ENCODE measurements around the gene TBC1D8. TPM values are rescaled to one million over a fixed set of nuclear protein-coding genes. Genes with fewer than 3 reads are reported as not detected.
"Not testable (repeated sequence)": the region's sequence is repeated elsewhere in the genome, so short reads cannot be mapped to it uniquely, and the experiment has no call there.

TBC1D8 gene
- total RNA-seq, 2 experiments from 2014 or later = 0.79 to 1.4 TPM

DNA sequence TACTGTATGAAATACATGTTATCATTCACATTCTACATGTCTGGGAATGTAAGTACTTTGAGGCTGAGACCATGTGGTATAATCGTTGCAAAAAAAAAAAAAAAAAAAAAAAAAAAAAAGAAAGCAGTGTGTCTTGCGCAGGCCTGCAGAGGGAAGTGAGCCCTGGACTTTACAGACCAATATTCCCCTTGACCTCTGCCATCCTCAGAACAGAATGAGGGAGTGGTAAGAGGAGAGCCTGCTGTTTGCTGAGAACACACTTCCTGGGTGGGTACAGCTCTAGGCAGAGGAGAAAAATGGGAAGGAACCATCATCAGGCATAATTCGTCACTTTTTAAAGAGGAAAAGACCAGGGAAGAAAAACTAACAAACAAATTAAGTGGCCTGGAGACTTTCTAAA is 28.8 kb upstream of the TBC1D8 start:
- Mint-ChIP-seq H3K4me3 (no peak overlapping the region), H3K27ac (no peak overlapping the region), H3K9me3 (no peaks in the 10 kb centered on the region), H3K36me3 (no peaks in the 10 kb centered on the region), H3K4me1 (no peaks in the 10 kb centered on the region), H3K27me3 (no peaks in the 10 kb centered on the region)
- POLR2A ChIA-PET = no interaction called here
- DNase-seq = no peak
- no peak for ATAC-seq (ENCODE audit: low read depth)

DNA sequence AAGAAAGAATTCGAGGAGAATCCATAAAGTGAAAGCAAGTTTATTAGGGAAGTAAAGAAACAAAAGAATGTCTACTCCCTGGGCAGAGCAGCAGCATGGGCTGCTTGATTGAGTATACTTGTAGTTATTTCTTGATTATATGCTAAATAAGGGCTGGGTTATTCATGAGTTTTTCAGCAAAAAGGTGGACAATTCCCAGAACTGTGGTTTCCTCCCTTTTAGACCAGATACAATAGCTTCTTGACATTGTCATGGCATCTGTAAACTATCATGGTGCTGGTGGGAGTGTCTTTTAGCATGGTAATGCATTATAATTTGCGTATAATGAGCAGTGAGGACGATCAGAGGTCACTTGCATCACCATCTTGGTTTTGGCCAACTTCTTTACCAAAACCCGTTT is 25.6 kb upstream of the TBC1D8 start:
- Mint-ChIP-seq H3K4me3 (no peak overlapping the region), H3K9me3 (peaks cover 8% of the 10 kb centered on the region), H3K27ac (no peak overlapping the region), H3K4me1 (peaks cover 6% of the 10 kb centered on the region), H3K27me3 (no peaks in the 10 kb centered on the region), H3K36me3 (peaks cover 9% of the 10 kb centered on the region)
- POLR2A ChIA-PET = no interaction called here
- DNase-seq (no peak), ATAC-seq (ENCODE audit: low read depth) (no peak)

DNA sequence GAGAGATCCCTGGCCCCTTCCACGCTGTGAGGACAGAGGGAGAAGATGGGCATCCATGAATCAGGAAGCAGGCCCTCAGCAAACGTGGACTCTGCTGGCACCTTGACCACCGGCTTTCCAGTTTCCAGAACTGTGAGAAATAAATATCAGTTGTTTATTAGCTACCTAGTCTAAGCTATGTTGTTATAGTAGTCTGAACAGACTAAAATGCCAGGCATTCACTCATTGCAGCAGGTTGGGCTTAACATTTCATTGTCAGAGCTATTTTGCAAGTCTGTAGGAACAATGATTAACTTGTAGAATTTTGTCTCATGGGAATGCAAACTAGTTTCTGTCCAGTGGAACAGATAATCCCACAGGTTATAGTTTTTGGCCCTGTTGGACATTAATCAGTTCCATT is 24.8 kb upstream of the TBC1D8 start:
- no peaks in the 10 kb centered on the region for H3K27me3 Mint-ChIP-seq
- H3K4me1 Mint-ChIP-seq = peaks cover 6% of the 10 kb centered on the region
- H3K27ac Mint-ChIP-seq = no peak overlapping the region
- no peak overlapping the region for H3K4me3 Mint-ChIP-seq
- DNase-seq = no peak
- peaks cover 10% of the 10 kb centered on the region for H3K36me3 Mint-ChIP-seq
- no peak for ATAC-seq (ENCODE audit: low read depth)
- POLR2A ChIA-PET = no interaction called here
- H3K9me3 Mint-ChIP-seq = peaks cover 8% of the 10 kb centered on the region

DNA sequence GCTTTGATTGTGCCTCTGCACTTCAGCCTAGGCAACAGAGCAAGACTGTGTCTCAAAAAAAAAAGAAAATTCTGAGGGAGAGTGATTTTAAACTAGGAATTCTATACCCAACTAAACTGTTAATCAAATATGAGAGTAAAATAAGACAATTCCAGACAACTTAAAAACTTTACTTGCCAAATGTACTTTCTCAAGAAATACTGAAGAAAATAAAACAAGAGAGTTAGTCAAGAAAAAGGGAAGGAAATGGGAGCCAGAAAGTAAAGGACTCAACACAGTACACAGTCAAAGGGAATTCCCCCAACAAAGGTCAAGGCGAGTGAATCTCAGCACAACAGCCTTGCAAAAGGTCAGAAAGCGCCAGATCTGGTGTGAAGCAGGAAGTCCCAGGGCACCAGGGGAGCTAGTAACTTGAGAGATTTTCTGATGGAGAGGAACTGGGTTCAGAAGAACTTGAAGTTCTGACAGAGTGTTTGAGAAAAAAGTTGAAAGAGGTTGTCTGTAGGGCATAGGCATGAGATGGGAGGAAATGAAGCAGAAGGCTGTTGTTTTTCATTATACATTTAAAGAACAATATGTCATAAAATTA is 22.6 kb upstream of the TBC1D8 start:
- H3K27ac Mint-ChIP-seq = peak overlapping the region; percentile 74
- DNase-seq (no peak), ATAC-seq (ENCODE audit: low read depth) (peak; percentile 54)
- POLR2A ChIA-PET = interaction anchor here (0.6 kb wide), 1 partner anchor 49 kb away, joined by 3 read pairs; no protein-coding TSS in a partner anchor
- peaks cover 10% of the 10 kb centered on the region for H3K36me3 Mint-ChIP-seq
- H3K4me3 Mint-ChIP-seq = no peak overlapping the region
- peaks cover 16% of the 10 kb centered on the region for H3K9me3 Mint-ChIP-seq
- H3K27me3 Mint-ChIP-seq = no peaks in the 10 kb centered on the region
- H3K4me1 Mint-ChIP-seq = peaks cover 6% of the 10 kb centered on the region

- peaks cover 12% of the 10 kb centered on the region for H3K36me3 Mint-ChIP-seq
- H3K4me3 Mint-ChIP-seq; H3K27ac Mint-ChIP-seq; H3K4me1 Mint-ChIP-seq; ATAC-seq (ENCODE audit: low read depth); DNase-seq; POLR2A ChIA-PET; H3K27me3 Mint-ChIP-seq: not testable (repeated sequence)
- peaks cover 25% of the 10 kb centered on the region for H3K9me3 Mint-ChIP-seq
Observed at GRCh38 chr2:101169822-101170221, 18.6 kb upstream of the TBC1D8 start.

DNA sequence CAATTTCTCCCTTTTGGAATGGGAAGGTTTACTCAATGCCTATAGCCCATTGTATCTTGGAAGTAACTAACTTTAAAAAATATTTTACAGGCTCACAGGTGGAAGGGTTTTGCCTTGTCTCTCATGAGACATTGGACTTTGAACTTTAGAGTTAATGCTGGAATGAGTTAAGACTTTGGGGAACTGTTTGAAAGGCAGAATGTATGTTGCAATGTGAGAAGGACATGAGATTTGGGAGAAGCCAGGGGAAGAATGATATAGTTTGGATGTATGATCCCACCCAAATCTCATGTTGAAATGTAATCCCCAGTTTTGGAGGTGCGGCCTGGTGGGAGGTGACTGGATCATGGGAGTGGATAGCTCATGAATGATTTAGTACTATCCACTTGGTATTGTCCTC is 17.5 kb upstream of the TBC1D8 start:
- ATAC-seq (ENCODE audit: low read depth) = no peak
- peaks cover 22% of the 10 kb centered on the region for H3K9me3 Mint-ChIP-seq
- no peak for DNase-seq
- H3K27me3 Mint-ChIP-seq = peaks cover under 1% of the 10 kb centered on the region
- no peak overlapping the region for H3K4me3 Mint-ChIP-seq
- H3K27ac Mint-ChIP-seq = no peak overlapping the region
- H3K36me3 Mint-ChIP-seq = peaks cover 8% of the 10 kb centered on the region
- H3K4me1 Mint-ChIP-seq = peaks cover 2% of the 10 kb centered on the region
- POLR2A ChIA-PET = no interaction called here

- H3K9me3 Mint-ChIP-seq = peaks cover 20% of the 10 kb centered on the region
- ATAC-seq (ENCODE audit: low read depth); H3K4me1 Mint-ChIP-seq; DNase-seq; H3K27me3 Mint-ChIP-seq; POLR2A ChIA-PET; H3K4me3 Mint-ChIP-seq; H3K36me3 Mint-ChIP-seq; H3K27ac Mint-ChIP-seq: not testable (repeated sequence)
Observed at GRCh38 chr2:101167532-101167931, 16.4 kb upstream of the TBC1D8 start.

DNA sequence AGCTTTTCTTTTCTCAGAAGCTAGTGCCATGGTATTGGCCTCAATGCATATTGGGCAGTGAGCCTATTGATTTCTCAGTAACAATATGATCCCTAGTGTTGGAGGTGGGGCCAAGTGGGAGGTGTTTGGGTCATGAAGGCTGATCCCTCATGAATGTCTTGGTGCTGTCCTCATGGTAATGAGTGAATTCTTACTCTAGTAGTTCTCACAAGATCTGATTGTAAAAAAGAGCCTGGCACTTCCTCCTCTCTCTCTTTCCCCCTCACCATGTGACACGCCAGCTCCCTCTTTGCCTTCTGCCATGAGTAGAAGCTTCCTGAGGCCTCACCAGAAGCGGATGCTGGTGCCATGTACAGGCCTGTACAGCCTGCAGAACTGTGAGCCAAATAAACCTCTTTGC is 12.8 kb upstream of the TBC1D8 start:
- Mint-ChIP-seq H3K4me1 (no peaks in the 10 kb centered on the region), H3K27ac (no peak overlapping the region), H3K9me3 (peaks cover 11% of the 10 kb centered on the region), H3K27me3 (peaks cover 2% of the 10 kb centered on the region), H3K4me3 (no peak overlapping the region), H3K36me3 (peaks cover 2% of the 10 kb centered on the region)
- POLR2A ChIA-PET = no interaction called here
- ATAC-seq (ENCODE audit: low read depth) (no peak), DNase-seq (no peak)

GRCh38 chr2:101162561-101163330 is 11.6 kb upstream of the TBC1D8 start:
- POLR2A ChIA-PET = no interaction called here
- Mint-ChIP-seq H3K4me1 (no peaks in the 10 kb centered on the region), H3K9me3 (peaks cover 5% of the 10 kb centered on the region)

GRCh38 chr2:101161658-101162057 is 10.5 kb upstream of the TBC1D8 start:
- POLR2A ChIA-PET = no interaction called here
- no peak for ATAC-seq (ENCODE audit: low read depth)

More at GRCh38 chr2:101162561-101163330, 11.6 kb upstream of the TBC1D8 start:
- DNase-seq = no peak
- H3K36me3 Mint-ChIP-seq = no peaks in the 10 kb centered on the region
- peaks cover 2% of the 10 kb centered on the region for H3K27me3 Mint-ChIP-seq
- no peak overlapping the region for H3K27ac Mint-ChIP-seq
- ATAC-seq (ENCODE audit: low read depth) = no peak
- no peak overlapping the region for H3K4me3 Mint-ChIP-seq

GRCh38 chr2:101160454-101160853 is 9.3 kb upstream of the TBC1D8 start:
- ATAC-seq (ENCODE audit: low read depth) = no peak
- no peaks in the 10 kb centered on the region for H3K36me3 Mint-ChIP-seq
- H3K9me3 Mint-ChIP-seq = no peaks in the 10 kb centered on the region

More at GRCh38 chr2:101161658-101162057, 10.5 kb upstream of the TBC1D8 start:
- Mint-ChIP-seq H3K9me3 (no peaks in the 10 kb centered on the region), H3K27ac (no peak overlapping the region), H3K4me3 (no peak overlapping the region), H3K36me3 (no peaks in the 10 kb centered on the region), H3K27me3 (peaks cover 2% of the 10 kb centered on the region), H3K4me1 (peaks cover 2% of the 10 kb centered on the region)
- DNase-seq = no peak

GRCh38 chr2:101159526-101159925 is 8.3 kb upstream of the TBC1D8 start:
- DNase-seq (no peak), ATAC-seq (ENCODE audit: low read depth) (no peak)
- Mint-ChIP-seq H3K27me3 (peaks cover 8% of the 10 kb centered on the region), H3K36me3 (no peaks in the 10 kb centered on the region), H3K9me3 (no peaks in the 10 kb centered on the region), H3K4me3 (no peak overlapping the region), H3K27ac (no peak overlapping the region), H3K4me1 (peaks cover 2% of the 10 kb centered on the region)
- POLR2A ChIA-PET = no interaction called here

More at GRCh38 chr2:101160454-101160853, 9.3 kb upstream of the TBC1D8 start:
- H3K27me3 Mint-ChIP-seq = peaks cover 2% of the 10 kb centered on the region
- no peak for DNase-seq
- no peak overlapping the region for H3K27ac Mint-ChIP-seq
- H3K4me3 Mint-ChIP-seq = no peak overlapping the region
- H3K4me1 Mint-ChIP-seq = peaks cover 2% of the 10 kb centered on the region
- POLR2A ChIA-PET = no interaction called here

GRCh38 chr2:101157272-101157671 is 6.1 kb upstream of the TBC1D8 start:
- no peak for DNase-seq
- H3K27ac Mint-ChIP-seq = no peak overlapping the region
- peaks cover 7% of the 10 kb centered on the region for H3K4me1 Mint-ChIP-seq
- H3K36me3 Mint-ChIP-seq = no peaks in the 10 kb centered on the region
- peaks cover 28% of the 10 kb centered on the region for H3K27me3 Mint-ChIP-seq
- POLR2A ChIA-PET = no interaction called here
- no peak for ATAC-seq (ENCODE audit: low read depth)
- no peak overlapping the region for H3K4me3 Mint-ChIP-seq
- no peaks in the 10 kb centered on the region for H3K9me3 Mint-ChIP-seq

DNA sequence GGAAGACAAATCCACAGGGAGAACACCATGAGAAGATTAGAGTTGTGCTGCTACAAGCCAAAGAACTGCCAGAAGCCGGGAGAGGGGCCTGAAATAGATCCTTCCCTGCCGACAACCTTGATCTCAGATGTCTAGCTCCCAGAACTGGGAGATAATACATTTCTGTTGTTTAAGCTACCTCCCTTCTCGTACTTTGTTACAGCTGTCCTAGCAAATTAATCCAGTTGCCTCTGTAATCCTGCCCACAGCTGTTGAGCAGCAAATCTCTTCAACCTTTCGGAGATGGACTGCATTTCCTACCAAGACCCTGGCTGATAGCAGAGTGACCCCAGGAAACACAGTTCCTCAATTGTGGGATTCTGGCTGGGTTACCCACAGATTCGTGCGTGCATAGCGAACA is 2.6 kb upstream of the TBC1D8 start:
- Mint-ChIP-seq H3K27me3 (peaks cover 51% of the 10 kb centered on the region), H3K27ac (no peak overlapping the region), H3K36me3 (no peaks in the 10 kb centered on the region), H3K9me3 (no peaks in the 10 kb centered on the region), H3K4me3 (no peak overlapping the region), H3K4me1 (peaks cover 11% of the 10 kb centered on the region)
- no peak for ATAC-seq (ENCODE audit: low read depth)
- DNase-seq = no peak
- POLR2A ChIA-PET = no interaction called here

Measured in activated naive CD8-positive, alpha-beta T cell treated with anti-CD3 and anti-CD28 coated beads, Interleukin-2, amount 10 ng/mL, durations not matched to agents 7 days and 5 days (primary cell).